Measurements from ENCODE around the gene SUDS3.

The SUDS3 gene

DNA sequence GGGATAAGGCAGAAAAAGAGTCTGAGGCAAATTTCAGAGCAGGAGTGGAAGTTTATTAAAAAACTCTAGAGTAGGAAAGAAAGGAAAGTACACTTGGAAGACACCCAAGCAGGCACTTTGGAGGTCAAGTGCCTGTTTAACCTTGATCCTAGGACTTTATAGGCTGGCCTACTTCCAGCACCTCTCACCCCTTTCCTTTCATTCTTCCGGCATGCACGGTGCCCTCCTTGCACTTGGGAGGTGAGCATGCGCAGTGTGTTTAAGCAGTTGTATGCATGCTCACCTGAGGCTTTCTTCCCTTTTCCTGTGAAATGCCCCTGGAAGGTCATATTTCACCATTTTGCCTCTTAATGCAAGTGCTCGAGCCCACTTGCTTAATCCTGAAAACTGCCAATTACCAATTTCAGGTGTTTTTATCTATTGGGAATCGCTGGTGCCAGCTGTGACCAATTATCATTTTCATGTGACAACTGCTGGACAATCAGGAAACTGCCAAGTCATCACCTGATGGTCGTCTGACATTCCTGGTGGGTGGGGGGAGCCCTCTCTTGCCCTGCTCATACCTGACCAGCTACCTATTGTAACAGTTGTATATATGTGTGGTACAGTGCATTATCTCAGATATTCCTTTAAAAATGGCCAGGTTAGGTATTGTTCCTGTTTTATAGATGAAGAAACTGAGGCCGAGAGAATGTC, 53.5 kb downstream of the SUDS3 start:
- Mint-ChIP-seq H3K9me3 (no peaks in the 10 kb centered on the region), H3K36me3 (peaks cover 2 to 14% of the 10 kb centered on the region in 2 donors), H3K27ac (no peak overlapping the region), H3K27me3 (no peaks in the 10 kb centered on the region), H3K4me3 (no peak overlapping the region), H3K4me1 (peaks cover 0 to 3% of the 10 kb centered on the region in 2 donors)
- ATAC-seq (replicated peaks), result no peak
- DNase-seq, result no peak

DNA sequence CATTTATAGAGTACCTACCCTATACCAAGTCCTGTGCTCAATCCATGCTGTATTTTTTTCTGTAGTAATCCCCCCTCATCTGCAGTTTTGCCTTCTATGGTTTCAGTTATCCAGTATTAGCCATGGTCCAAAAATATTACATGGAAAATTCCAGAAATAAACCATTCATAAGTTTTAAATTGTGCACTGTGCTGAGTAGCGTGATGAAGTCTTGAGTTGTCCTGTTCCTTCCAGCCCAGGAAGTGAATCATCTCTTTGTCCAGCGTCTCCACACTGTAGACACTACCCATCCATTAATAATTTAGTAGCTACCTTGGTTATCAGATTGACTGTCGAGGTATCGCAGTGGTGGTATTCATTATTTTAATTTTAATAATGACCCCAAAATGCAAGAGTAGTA, 54.2 kb downstream of the SUDS3 start:
- H3K36me3 Mint-ChIP-seq, result peaks cover 4 to 16% of the 10 kb centered on the region in 2 donors

GRCh38 chr12:118432812-118433545, 56.6 kb downstream of the SUDS3 start:
- no peak overlapping the region for H3K27ac Mint-ChIP-seq
- no peaks in the 10 kb centered on the region for H3K4me1 Mint-ChIP-seq
- H3K4me3 Mint-ChIP-seq, result no peak overlapping the region
- ATAC-seq (replicated peaks) (no peak), DNase-seq (no peak)
- H3K36me3 Mint-ChIP-seq, result peaks cover 3 to 9% of the 10 kb centered on the region in 2 donors
- peaks cover 3 to 13% of the 10 kb centered on the region in 2 donors for H3K27me3 Mint-ChIP-seq
- peaks cover 4% of the 10 kb centered on the region in 2 donors for H3K9me3 Mint-ChIP-seq

More for the DNA sequence above, 54.2 kb downstream of the SUDS3 start:
- peaks cover 2 to 4% of the 10 kb centered on the region in 2 donors for H3K9me3 Mint-ChIP-seq
- ATAC-seq (replicated peaks) (no peak), DNase-seq (no peak)
- no peak overlapping the region for H3K27ac Mint-ChIP-seq
- H3K4me3 Mint-ChIP-seq, result no peak overlapping the region
- no peaks in the 10 kb centered on the region for H3K4me1 Mint-ChIP-seq
- no peaks in the 10 kb centered on the region for H3K27me3 Mint-ChIP-seq

- H3K4me1 Mint-ChIP-seq, result no peaks in the 10 kb centered on the region
- peaks cover 4% of the 10 kb centered on the region in 2 donors for H3K9me3 Mint-ChIP-seq
- ATAC-seq (replicated peaks) (no peak), DNase-seq (no peak)
- H3K27me3 Mint-ChIP-seq, result peaks cover 7 to 20% of the 10 kb centered on the region in 2 donors
- H3K27ac Mint-ChIP-seq, result no peak overlapping the region
- peaks cover 3 to 5% of the 10 kb centered on the region in 2 donors for H3K36me3 Mint-ChIP-seq
- no peak overlapping the region for H3K4me3 Mint-ChIP-seq
These were observed 59.8 kb downstream of the SUDS3 start for GRCh38 chr12:118436002-118436730.

DNA sequence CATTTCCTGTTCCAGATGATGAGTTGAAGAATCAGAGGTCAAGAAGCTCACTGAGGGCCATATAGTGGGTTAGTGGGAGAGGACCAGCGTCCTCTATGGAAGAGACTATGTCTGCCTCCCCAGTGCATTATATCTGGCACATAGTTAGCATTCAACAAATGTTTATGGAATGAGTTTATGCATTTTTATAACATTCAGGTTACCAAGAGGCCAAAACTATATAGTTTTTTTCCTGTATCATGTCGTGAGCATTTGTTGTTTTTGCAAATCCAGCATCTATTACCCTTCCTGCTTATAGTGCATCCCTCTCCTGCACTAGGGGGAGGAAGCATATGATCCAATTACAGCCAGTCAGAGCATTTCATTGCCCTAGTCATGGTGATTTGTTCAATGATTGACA, 60.6 kb downstream of the SUDS3 start:
- Mint-ChIP-seq H3K27me3 (peaks cover 16 to 28% of the 10 kb centered on the region in 2 donors), H3K4me3 (no peak overlapping the region), H3K9me3 (peaks cover 4% of the 10 kb centered on the region in 2 donors), H3K27ac (no peak overlapping the region), H3K36me3 (peaks cover 3 to 5% of the 10 kb centered on the region in 2 donors), H3K4me1 (no peaks in the 10 kb centered on the region)
- ATAC-seq (replicated peaks) (no peak), DNase-seq (no peak)

DNA sequence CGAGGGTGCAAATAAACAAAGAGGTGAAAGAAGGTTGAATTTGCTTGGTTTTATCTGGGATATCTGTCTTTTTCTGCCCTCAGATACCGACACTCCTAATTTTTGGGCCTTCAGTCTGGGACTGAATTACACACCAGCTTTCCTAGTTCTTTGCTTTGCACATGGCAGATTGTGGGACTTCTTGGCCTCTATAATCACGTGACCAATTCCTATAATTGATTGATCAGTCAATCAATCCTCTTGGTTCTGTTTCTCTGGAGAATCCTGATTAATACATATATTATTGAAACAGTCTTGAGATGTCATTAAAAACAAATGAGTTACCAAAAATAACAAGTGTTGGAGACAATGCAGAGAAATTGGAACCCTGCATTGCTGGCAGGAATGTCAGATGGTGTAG, 62.7 kb downstream of the SUDS3 start:
- no peak for ATAC-seq (replicated peaks)
- H3K36me3 Mint-ChIP-seq, result peaks cover 3 to 5% of the 10 kb centered on the region in 2 donors
- H3K9me3 Mint-ChIP-seq, result peaks cover 4% of the 10 kb centered on the region in 2 donors
- no peak overlapping the region for H3K27ac Mint-ChIP-seq
- no peak overlapping the region for H3K4me3 Mint-ChIP-seq
- peaks cover 26 to 41% of the 10 kb centered on the region in 2 donors for H3K27me3 Mint-ChIP-seq
- H3K4me1 Mint-ChIP-seq, result no peaks in the 10 kb centered on the region
- no peak for DNase-seq

DNA sequence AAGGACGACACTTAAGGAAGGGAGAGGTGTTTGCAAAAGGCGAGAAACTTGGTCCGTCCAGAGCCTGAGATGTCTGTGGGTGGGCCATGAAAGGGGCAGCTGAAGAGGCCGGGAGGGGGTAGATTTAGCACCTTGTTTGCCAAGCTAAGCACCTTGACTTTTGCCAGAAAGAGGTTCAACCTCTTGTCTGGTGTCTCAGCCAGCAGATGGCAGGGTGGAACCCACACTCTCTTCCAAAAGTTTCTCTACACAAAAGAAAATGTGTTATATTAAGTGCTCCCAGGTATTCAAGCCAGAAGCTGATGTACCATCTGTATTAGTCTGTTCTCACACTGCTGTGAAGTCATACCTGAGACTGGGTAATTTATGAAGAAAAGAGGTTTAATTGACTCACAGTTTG, 69.9 kb downstream of the SUDS3 start:
- Mint-ChIP-seq H3K36me3 (no peaks in the 10 kb centered on the region), H3K9me3 (peaks cover 0 to 1% of the 10 kb centered on the region in 2 donors), H3K27ac (no peak overlapping the region), H3K27me3 (peaks cover 30 to 35% of the 10 kb centered on the region in 2 donors), H3K4me1 (no peaks in the 10 kb centered on the region), H3K4me3 (no peak overlapping the region)
- DNase-seq, result no peak
- no peak for ATAC-seq (replicated peaks)

- H3K27ac Mint-ChIP-seq, result no peak overlapping the region
- no peak for ATAC-seq (replicated peaks)
- no peak overlapping the region for H3K4me3 Mint-ChIP-seq
- DNase-seq, result no peak
- no peaks in the 10 kb centered on the region for H3K4me1 Mint-ChIP-seq
- no peaks in the 10 kb centered on the region for H3K36me3 Mint-ChIP-seq
- peaks cover 22 to 30% of the 10 kb centered on the region in 2 donors for H3K27me3 Mint-ChIP-seq
- peaks cover 0 to 1% of the 10 kb centered on the region in 2 donors for H3K9me3 Mint-ChIP-seq
These were observed 70.8 kb downstream of the SUDS3 start for GRCh38 chr12:118447181-118447580.

DNA sequence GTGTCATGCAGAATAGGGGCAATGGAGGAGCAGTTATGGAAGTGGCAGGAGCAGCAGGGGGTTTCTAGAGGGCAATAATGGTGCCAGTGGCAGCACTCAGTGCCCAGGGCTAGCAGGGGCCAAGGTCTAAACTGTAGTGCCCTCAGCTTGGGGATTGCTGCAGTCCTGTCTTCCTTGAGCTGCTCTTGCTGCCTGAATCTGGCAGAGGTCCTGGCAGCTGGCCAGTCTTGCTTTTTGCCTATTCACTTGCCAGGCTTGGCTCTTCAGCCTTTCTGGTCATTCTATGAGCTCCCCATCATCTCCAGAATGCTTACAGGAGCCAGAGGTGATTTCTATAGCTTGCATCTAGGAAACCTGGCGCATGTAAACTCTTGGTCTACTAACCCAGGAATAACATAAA, 72.0 kb downstream of the SUDS3 start:
- H3K4me1 Mint-ChIP-seq, result no peaks in the 10 kb centered on the region
- no peaks in the 10 kb centered on the region for H3K36me3 Mint-ChIP-seq
- H3K4me3 Mint-ChIP-seq, result no peak overlapping the region
- no peak overlapping the region for H3K27ac Mint-ChIP-seq
- ATAC-seq (replicated peaks), result no peak
- peaks cover 0 to 1% of the 10 kb centered on the region in 2 donors for H3K9me3 Mint-ChIP-seq
- DNase-seq, result no peak
- peaks cover 19 to 26% of the 10 kb centered on the region in 2 donors for H3K27me3 Mint-ChIP-seq

GRCh38 chr12:118455327-118455726, 79.0 kb downstream of the SUDS3 start:
- Mint-ChIP-seq H3K4me3 (no peak overlapping the region), H3K27me3 (peaks cover 8 to 10% of the 10 kb centered on the region in 2 donors), H3K27ac (no peak overlapping the region), H3K9me3 (peaks cover 0 to 4% of the 10 kb centered on the region in 2 donors), H3K36me3 (no peaks in the 10 kb centered on the region), H3K4me1 (no peaks in the 10 kb centered on the region)
- DNase-seq (no peak), ATAC-seq (replicated peaks) (no peak)

DNA sequence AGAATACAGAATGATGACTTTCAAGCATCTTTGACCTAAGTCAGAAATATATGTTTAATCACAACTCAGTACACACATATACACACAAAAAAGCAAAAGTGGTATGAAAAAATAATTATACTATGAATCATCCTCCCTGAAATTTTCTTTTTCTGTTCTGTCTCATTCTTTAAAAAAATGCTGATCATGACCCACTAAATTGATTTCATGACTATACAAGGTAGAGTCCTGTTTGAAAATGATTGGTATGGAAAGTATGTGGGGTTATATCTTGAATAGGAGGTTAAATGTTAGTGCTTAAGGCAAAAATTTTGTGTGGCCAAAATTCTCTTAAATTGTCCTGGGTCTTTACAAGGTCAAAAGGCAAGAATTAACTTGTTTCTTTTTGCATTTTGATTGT, 80.4 kb downstream of the SUDS3 start:
- DNase-seq (no peak), ATAC-seq (replicated peaks) (no peak)
- Mint-ChIP-seq H3K4me3 (no peak overlapping the region), H3K27ac (no peak overlapping the region), H3K36me3 (no peaks in the 10 kb centered on the region), H3K9me3 (peaks cover 4% of the 10 kb centered on the region in 2 donors), H3K4me1 (no peaks in the 10 kb centered on the region), H3K27me3 (no peaks in the 10 kb centered on the region)

GRCh38 chr12:118459110-118459509, 82.8 kb downstream of the SUDS3 start:
- ATAC-seq (replicated peaks) (no peak), DNase-seq (no peak)
- H3K4me3 Mint-ChIP-seq, result no peak overlapping the region
- H3K4me1 Mint-ChIP-seq, result no peaks in the 10 kb centered on the region
- no peak overlapping the region for H3K27ac Mint-ChIP-seq
- peaks cover 0 to 4% of the 10 kb centered on the region in 2 donors for H3K27me3 Mint-ChIP-seq
- no peaks in the 10 kb centered on the region for H3K36me3 Mint-ChIP-seq
- peaks cover 4% of the 10 kb centered on the region in 2 donors for H3K9me3 Mint-ChIP-seq

GRCh38 chr12:118463677-118464076, 87.3 kb downstream of the SUDS3 start:
- no peak for DNase-seq
- Mint-ChIP-seq H3K27ac (no peak overlapping the region), H3K4me3 (no peak overlapping the region), H3K27me3 (peaks cover 0 to 4% of the 10 kb centered on the region in 2 donors), H3K36me3 (no peaks in the 10 kb centered on the region), H3K4me1 (no peaks in the 10 kb centered on the region), H3K9me3 (peaks cover 2 to 4% of the 10 kb centered on the region in 2 donors)
- ATAC-seq (replicated peaks), result no peak

DNA sequence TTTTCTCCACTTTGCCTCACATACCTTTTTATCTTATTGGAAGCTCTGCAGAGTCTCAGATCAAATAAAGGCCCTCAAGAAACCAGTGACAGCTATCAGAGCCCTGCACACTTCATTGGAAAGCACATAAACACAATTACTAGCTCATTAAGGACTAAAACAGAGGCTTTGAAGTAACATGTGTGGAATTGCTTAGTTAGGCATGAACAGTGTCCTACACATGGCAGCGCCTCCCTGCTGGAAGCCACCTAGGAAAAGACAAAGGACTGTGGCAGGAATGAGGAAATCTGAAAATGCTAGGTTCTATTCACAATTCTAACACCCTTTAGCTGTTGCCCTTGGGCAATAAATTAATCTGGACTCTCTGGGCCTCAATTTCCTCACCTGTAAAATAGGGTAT, 89.4 kb downstream of the SUDS3 start:
- Mint-ChIP-seq H3K4me3 (no peak overlapping the region), H3K27ac (no peak overlapping the region), H3K9me3 (peaks cover 1 to 3% of the 10 kb centered on the region in 2 donors), H3K4me1 (no peaks in the 10 kb centered on the region), H3K27me3 (peaks cover 0 to 4% of the 10 kb centered on the region in 2 donors), H3K36me3 (no peaks in the 10 kb centered on the region)
- DNase-seq, result no peak
- no peak for ATAC-seq (replicated peaks)
